ENCODE measurements around the gene ARHGDIB. TPM values are rescaled to one million over a fixed set of nuclear protein-coding genes. Genes with fewer than 3 reads are reported as not detected.

ARHGDIB gene
- total RNA-seq, 2 donors from 2014 or later, result 0.66 to 0.95 TPM

GRCh38 chr12:14942196-14942931, 19.0 kb downstream of the ARHGDIB start:
- H3K27ac ChIP-seq (ENCODE audit: low read depth, low read length), result no peak overlapping the region
- no peaks in the 10 kb centered on the region for H3K27me3 Mint-ChIP-seq (ENCODE audit: insufficient read depth)
- H3K9me3 Mint-ChIP-seq, result no peaks in the 10 kb centered on the region
- no peak overlapping the region for H3K4me3 Mint-ChIP-seq
- WGBS, 2 experiments (ENCODE audit: insufficient coverage in 1 of 2, insufficient read length in 1 of 2), result 93 to 100% methylated on average over 9 to 12 of the region's 12 CpGs
- peaks cover 3% of the 10 kb centered on the region for H3K4me1 Mint-ChIP-seq
- no peaks in the 10 kb centered on the region for H3K4me1 ChIP-seq (ENCODE audit: control insufficient read depth, insufficient read depth, low read length)
- TF ChIP-seq, protein P1, sequence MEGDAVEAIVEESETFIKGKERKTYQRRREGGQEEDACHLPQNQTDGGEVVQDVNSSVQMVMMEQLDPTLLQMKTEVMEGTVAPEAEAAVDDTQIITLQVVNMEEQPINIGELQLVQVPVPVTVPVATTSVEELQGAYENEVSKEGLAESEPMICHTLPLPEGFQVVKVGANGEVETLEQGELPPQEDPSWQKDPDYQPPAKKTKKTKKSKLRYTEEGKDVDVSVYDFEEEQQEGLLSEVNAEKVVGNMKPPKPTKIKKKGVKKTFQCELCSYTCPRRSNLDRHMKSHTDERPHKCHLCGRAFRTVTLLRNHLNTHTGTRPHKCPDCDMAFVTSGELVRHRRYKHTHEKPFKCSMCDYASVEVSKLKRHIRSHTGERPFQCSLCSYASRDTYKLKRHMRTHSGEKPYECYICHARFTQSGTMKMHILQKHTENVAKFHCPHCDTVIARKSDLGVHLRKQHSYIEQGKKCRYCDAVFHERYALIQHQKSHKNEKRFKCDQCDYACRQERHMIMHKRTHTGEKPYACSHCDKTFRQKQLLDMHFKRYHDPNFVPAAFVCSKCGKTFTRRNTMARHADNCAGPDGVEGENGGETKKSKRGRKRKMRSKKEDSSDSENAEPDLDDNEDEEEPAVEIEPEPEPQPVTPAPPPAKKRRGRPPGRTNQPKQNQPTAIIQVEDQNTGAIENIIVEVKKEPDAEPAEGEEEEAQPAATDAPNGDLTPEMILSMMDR (conservative IDR thresholded peaks at IDR 0.05), result no peak
- H3K27ac Mint-ChIP-seq, result no peak overlapping the region
- no peaks in the 10 kb centered on the region for H3K9me3 ChIP-seq (ENCODE audit: control insufficient read depth, low read length)
- H3K27me3 ChIP-seq (ENCODE audit: control insufficient read depth, insufficient read depth, low read length, poor library complexity, severe bottlenecking), result no peaks in the 10 kb centered on the region
- DNase-seq, result no peak
- no peaks in the 10 kb centered on the region for H3K36me3 Mint-ChIP-seq (ENCODE audit: low read depth)
- H3K9ac ChIP-seq (ENCODE audit: extremely low read depth, low read length, poor library complexity, severe bottlenecking), result no peak overlapping the region
- H3K4me3 ChIP-seq (ENCODE audit: low read length), result no peak overlapping the region
- no peaks in the 10 kb centered on the region for H3K36me3 ChIP-seq (ENCODE audit: control insufficient read depth, insufficient read depth, low read length)

GRCh38 chr12:14941369-14941768, 20.0 kb downstream of the ARHGDIB start:
- Histone ChIP-seq H3K9ac (ENCODE audit: extremely low read depth, low read length, poor library complexity, severe bottlenecking) (no peak overlapping the region), H3K27me3 (ENCODE audit: control insufficient read depth, insufficient read depth, low read length, poor library complexity, severe bottlenecking) (no peaks in the 10 kb centered on the region), H3K4me3 (ENCODE audit: low read length) (no peak overlapping the region), H3K27ac (ENCODE audit: low read depth, low read length) (no peak overlapping the region), H3K36me3 (ENCODE audit: control insufficient read depth, insufficient read depth, low read length) (no peaks in the 10 kb centered on the region), H3K9me3 (ENCODE audit: control insufficient read depth, low read length) (no peaks in the 10 kb centered on the region), H3K4me1 (ENCODE audit: control insufficient read depth, insufficient read depth, low read length) (no peaks in the 10 kb centered on the region)
- Mint-ChIP-seq H3K9me3 (no peaks in the 10 kb centered on the region), H3K27ac (no peak overlapping the region), H3K27me3 (ENCODE audit: insufficient read depth) (no peaks in the 10 kb centered on the region), H3K4me1 (peaks cover 6% of the 10 kb centered on the region), H3K36me3 (ENCODE audit: low read depth) (no peaks in the 10 kb centered on the region), H3K4me3 (no peak overlapping the region)
- DNase-seq, result no peak
- TF ChIP-seq, protein P1 (conservative IDR thresholded peaks at IDR 0.05), result no peak
- WGBS, 2 experiments (ENCODE audit: insufficient coverage in 1 of 2, insufficient read length in 1 of 2), result 100% methylated on average over 1 of the region's 2 CpGs; no CpG with 5 or more reads in 1 of the 2 experiments

DNA sequence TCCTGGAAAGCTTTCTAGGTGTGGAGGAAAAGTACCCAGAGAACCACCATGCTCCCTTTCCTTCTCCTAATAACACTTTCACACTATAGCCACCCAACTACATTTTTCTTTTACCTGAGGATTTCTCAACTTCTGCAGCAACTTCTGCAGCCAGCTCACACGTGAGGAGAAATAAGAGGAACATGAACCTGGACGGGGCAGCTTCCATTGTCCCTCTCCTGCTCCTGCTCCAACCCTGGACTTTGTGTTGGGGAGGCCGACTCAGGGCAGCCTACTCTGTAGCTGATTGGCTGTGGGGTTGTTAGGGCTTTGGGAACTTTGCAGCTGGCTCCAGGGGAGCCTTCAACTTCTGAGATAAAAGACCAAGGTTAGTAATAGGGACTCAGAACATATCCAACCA, 23.1 kb downstream of the ARHGDIB start, which contains the start of gene ERP27:
Gene ERP27, minus strand, starts transcription at position 237 of the 400 bp plus-strand sequence. Its CDS starts 29 bp downstream, at position 208.
- 80 to 84% methylated on average over 1 to 3 of the region's 3 CpGs for WGBS, 2 experiments (ENCODE audit: insufficient coverage in 1 of 2, insufficient read length in 1 of 2)
- no peak within 1 kb of the TSS for H3K4me3 Mint-ChIP-seq
- no peaks in the 10 kb centered on the region for H3K27me3 ChIP-seq (ENCODE audit: control insufficient read depth, insufficient read depth, low read length, poor library complexity, severe bottlenecking)
- H3K27ac ChIP-seq (ENCODE audit: low read depth, low read length), result no peak within 1 kb of the TSS
- TF ChIP-seq, protein P1 (conservative IDR thresholded peaks at IDR 0.05), result no peak
- no peaks in the 10 kb centered on the region for H3K9me3 Mint-ChIP-seq
- DNase-seq, result no peak
- no peak within 1 kb of the TSS for H3K27ac Mint-ChIP-seq
- H3K36me3 ChIP-seq (ENCODE audit: control insufficient read depth, insufficient read depth, low read length), result no peaks in the 10 kb centered on the region
- no peaks in the 10 kb centered on the region for H3K36me3 Mint-ChIP-seq (ENCODE audit: low read depth)
- H3K9ac ChIP-seq (ENCODE audit: extremely low read depth, low read length, poor library complexity, severe bottlenecking), result no peak within 1 kb of the TSS
- no peaks in the 10 kb centered on the region for H3K9me3 ChIP-seq (ENCODE audit: control insufficient read depth, low read length)
- H3K4me1 ChIP-seq (ENCODE audit: control insufficient read depth, insufficient read depth, low read length), result no peaks in the 10 kb centered on the region
- H3K4me1 Mint-ChIP-seq, result peaks cover 14% of the 10 kb centered on the region
- H3K4me3 ChIP-seq (ENCODE audit: low read length), result no peak within 1 kb of the TSS
- H3K27me3 Mint-ChIP-seq (ENCODE audit: insufficient read depth), result no peaks in the 10 kb centered on the region

Data from endodermal cell (in vitro differentiated cells).